ENCODE data around the gene RALGDS.

GRCh38 chr9:133166392-133166791 is 45.4 kb upstream of the RALGDS start:
- TF ChIP-seq SP1 (CRISPR knock-in tag; IDR thresholded peaks at IDR 0.05) (no peak), POLR2A (conservative IDR thresholded peaks at IDR 0.05) (no peak), CTCF (IDR thresholded peaks at IDR 0.05 in 2 of 3, conservative IDR thresholded peaks at IDR 0.05 in 1 of 3; ENCODE audit: insufficient read depth in 2 of 3, low read depth in 1 of 3, low read length in 3 of 3) (no peak), ZSCAN32 (CRISPR knock-in tag; IDR thresholded peaks at IDR 0.05) (no peak), POLR2AphosphoS5 (IDR thresholded peaks at IDR 0.05; ENCODE audit: control insufficient read depth, insufficient read depth, low read depth, low read length) (no peak), ZNF133 (CRISPR knock-in tag; IDR thresholded peaks at IDR 0.05) (no peak), MLX (CRISPR knock-in tag; conservative IDR thresholded peaks at IDR 0.05) (no peak), EZH2 (IDR thresholded peaks at IDR 0.05; ENCODE audit: borderline replicate concordance, low read depth, low read length) (no peak)
